Right lobe of liver (tissue), 6 donors: Measurements from ENCODE around the gene ENO1. TPM values are rescaled to one million over a fixed set of nuclear protein-coding genes. Genes with fewer than 3 reads are reported as not detected.
"Not testable (repeated sequence)": the region's sequence is repeated elsewhere in the genome, so short reads cannot be mapped to it uniquely, and the experiment has no call there.

Source experiments
- ATAC-seq, 4 donors: fragments of 200-7000 bp; cut with Tn5 transposase; one replicate each; pipeline ENCODE4 v1.9.1; 2020; ENCODE audit warnings: mild to moderate bottlenecking in 4 of 4, moderate library complexity in 4 of 4
- DNase-seq, 3 donors: peaks; one replicate each; pipeline ENCODE4 v3.0.0-alpha.2; 2020
- H3K27ac ChIP-seq, 3 donors: fragments of 200-600 bp; one replicate each; pipeline ENCODE4 v1.8.0; 2022
- H3K27me3 ChIP-seq, 2 donors: fragments of 200-600 bp; one replicate each; pipeline ENCODE4 v1.8.0; 2022
- H3K36me3 ChIP-seq, 4 donors: fragments of 200-600 bp; sonication (generic) in 1 of 4; one replicate each; pipeline versions ENCODE4 v1.5.1 to v1.8.0; 2017 to 2022; ENCODE audit warnings: control low read depth in 1 of 4
- H3K4me1 ChIP-seq, 4 donors: fragments of 200-600 bp; sonication (generic) in 1 of 4; one replicate each; pipeline versions ENCODE4 v1.5.1 to v1.8.0; 2017 to 2022; ENCODE audit warnings: control low read depth in 1 of 4
- H3K4me3 ChIP-seq, 3 donors: fragments of 200-600 bp; one replicate each; pipeline ENCODE4 v1.8.0; 2022
- H3K9me3 ChIP-seq, 4 donors: fragments of 200-600 bp; sonication (generic) in 1 of 4; one replicate each; pipeline versions ENCODE4 v1.5.1 to v1.8.0; 2017 to 2022; ENCODE audit warnings: control low read depth in 1 of 4
- CTCF ChIP-seq, 4 donors: fragments of 200-600 bp in 3 of 4; fragments of 450-650 bp in 1 of 4; IDR thresholded peaks; one replicate each; pipeline versions ENCODE4 v1.5.1 to v1.8.0; 2016 to 2022; ENCODE audit warnings: antibody characterized with exemption in 4 of 4, mild to moderate bottlenecking in 2 of 4
- POLR2A ChIP-seq: fragments of 450-650 bp; IDR thresholded peaks from one replicate; pipeline ENCODE4 v1.6.1; 2017; ENCODE audit warnings: antibody characterized with exemption, mild to moderate bottlenecking
- WGBS: methylation state at CpG from one replicate; pipeline ENCODE4 v1.1.6; 2018; ENCODE audit warnings: low coverage, low lambda C conversion rate; ENCODE audit not compliant: insufficient coverage; ENCODE audit errors: missing lambda C conversion rate; 5-methylcytosine and 5-hydroxymethylcytosine counted together
- intact Hi-C, 2 donors: fragments of 100-400 bp; cut with DNase I; formaldehyde crosslinking; loops; one replicate each; pipeline versions ENCODE4 v1.11.2 to v1.14.1; 2022
- total RNA-seq, 6 experiments: library from RNA; depleted of rRNA in 2 of 6; stranded (reverse); fragments of >200 nt in 2 of 6; fragmentation: NEBNext Ultra II Directional in 3 of 6; extraction: Animal tissue kit (Norgen Biotek cat#: 25700) in 3 of 6; gene quantifications; one replicate each; pipeline versions ENCODE4 v1.1.0 to v1.2.4, GENCODE V29; 2016 to 2023
- donor health status: DM: no; HTN: yes; CAD: no.
- donor health status: DM: no; HTN: no; CAD: no.
- donor health status: DM: no; HTN: no; CAD: no.
- donor health status: DM: no; HTN: yes; CAD: no.
- donor health status: DM: no; HTN: yes; CAD: no.

ENO1 gene
- total RNA-seq, 6 experiments from 2014 or later: 314 to 792 (median 539) TPM

GRCh38 chr1:8889925-8890785, 11.7 kb upstream of the ENO1 start:
- H3K27me3 ChIP-seq: no peaks in the 10 kb centered on the region
- H3K9me3 ChIP-seq: no peaks in the 10 kb centered on the region
- no peak for TF ChIP-seq CTCF (IDR thresholded peaks at IDR 0.05)
- TF ChIP-seq POLR2A: peak; percentile 9
- ATAC-seq (peak; percentile 86 to 95 (median 94)), DNase-seq (peak; percentile 82 to 93 (median 88))
- no peaks in the 10 kb centered on the region for H3K36me3 ChIP-seq
- H3K4me1 ChIP-seq: peaks cover 0 to 19% (median 0%) of the 10 kb centered on the region in 4 donors
- WGBS: 59% methylated on average over 12 of the region's 18 CpGs
- H3K27ac ChIP-seq: peak overlapping the region in 1 of 3 donors; percentile 51
- no peak overlapping the region for H3K4me3 ChIP-seq
- intact Hi-C loops: no loop called here

GRCh38 chr1:8889103-8889846, 10.8 kb upstream of the ENO1 start:
- ATAC-seq: peak; percentile 38 to 62 (median 52)
- no peak overlapping the region for H3K4me3 ChIP-seq
- H3K27me3 ChIP-seq: no peaks in the 10 kb centered on the region
- TF ChIP-seq POLR2A: no peak
- TF ChIP-seq CTCF (IDR thresholded peaks at IDR 0.05): no peak
- peaks cover 0 to 19% (median 0%) of the 10 kb centered on the region in 4 donors for H3K4me1 ChIP-seq
- H3K27ac ChIP-seq: peak overlapping the region in 1 of 3 donors; percentile 51
- 43% methylated on average over 10 of the region's 11 CpGs for WGBS
- intact Hi-C loops: no loop called here
- no peak for DNase-seq
- no peaks in the 10 kb centered on the region for H3K9me3 ChIP-seq
- no peaks in the 10 kb centered on the region for H3K36me3 ChIP-seq

- no peaks in the 10 kb centered on the region for H3K27me3 ChIP-seq
- H3K4me3 ChIP-seq: no peak overlapping the region
- no peaks in the 10 kb centered on the region for H3K36me3 ChIP-seq
- intact Hi-C loops: no loop called here
- peaks cover 0 to 19% (median 0%) of the 10 kb centered on the region in 4 donors for H3K4me1 ChIP-seq
- no peak for ATAC-seq
- H3K27ac ChIP-seq: no peak overlapping the region
- H3K9me3 ChIP-seq: no peaks in the 10 kb centered on the region
- DNase-seq: no peak
- 88% methylated on average over 2 of the region's 2 CpGs for WGBS
- TF ChIP-seq CTCF (IDR thresholded peaks at IDR 0.05) (no peak), POLR2A (no peak)
These were observed 8.1 kb upstream of the ENO1 start for GRCh38 chr1:8886589-8886988.

- ATAC-seq, H3K9me3 ChIP-seq, DNase-seq, intact Hi-C loops, H3K27ac ChIP-seq, H3K27me3 ChIP-seq, H3K36me3 ChIP-seq, H3K4me3 ChIP-seq: not testable (repeated sequence)
- WGBS: 90% methylated on average over 6 of the region's 9 CpGs
- peaks cover 0 to 23% (median 1%) of the 10 kb centered on the region in 4 donors for H3K4me1 ChIP-seq
These were observed 7.6 kb upstream of the ENO1 start for GRCh38 chr1:8886031-8886524.

- ATAC-seq, H3K9me3 ChIP-seq, H3K27me3 ChIP-seq, DNase-seq, H3K36me3 ChIP-seq, H3K27ac ChIP-seq, H3K4me3 ChIP-seq, intact Hi-C loops: not testable (repeated sequence)
- 83% methylated on average over 3 of the region's 13 CpGs for WGBS
- peaks cover 0 to 22% (median 7%) of the 10 kb centered on the region in 4 donors for H3K4me1 ChIP-seq
These were observed 5.6 kb upstream of the ENO1 start for GRCh38 chr1:8884105-8884504.
